HPDE6-E6E7 (cell line): ENCODE data around the gene FAM3A.
"Not testable (repeated sequence)": the region's sequence is repeated elsewhere in the genome, so short reads cannot be mapped to it uniquely, and the experiment has no call there.

ENCODE experiments used
- DNase-seq: peaks from one replicate; pipeline ENCODE4 v3.0.0; 2011; ENCODE audit warnings: missing footprints; ENCODE audit errors: extremely low spot score

The FAM3A gene

DNA sequence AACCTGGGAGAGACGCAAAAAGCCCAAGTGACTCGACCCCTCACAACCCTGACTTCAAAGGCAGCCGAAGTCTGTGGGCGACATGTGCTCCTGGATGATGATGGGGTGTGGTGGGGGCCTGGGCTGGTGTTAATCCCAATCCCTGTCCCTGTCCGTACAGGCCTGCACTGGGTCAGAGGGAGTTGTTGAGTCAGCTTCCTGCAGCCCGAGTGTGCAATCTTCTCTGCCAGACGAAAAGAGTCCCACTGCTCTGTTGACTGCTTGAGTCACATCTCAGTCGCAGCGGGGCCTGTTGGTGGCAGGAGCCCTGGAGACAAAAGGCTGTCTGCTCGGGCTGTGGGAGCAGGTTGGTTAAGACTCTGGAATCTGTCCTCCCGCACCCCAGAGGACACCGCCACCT is 10.3 kb downstream of the FAM3A start:
- DNase-seq = peak; percentile 81

DNA sequence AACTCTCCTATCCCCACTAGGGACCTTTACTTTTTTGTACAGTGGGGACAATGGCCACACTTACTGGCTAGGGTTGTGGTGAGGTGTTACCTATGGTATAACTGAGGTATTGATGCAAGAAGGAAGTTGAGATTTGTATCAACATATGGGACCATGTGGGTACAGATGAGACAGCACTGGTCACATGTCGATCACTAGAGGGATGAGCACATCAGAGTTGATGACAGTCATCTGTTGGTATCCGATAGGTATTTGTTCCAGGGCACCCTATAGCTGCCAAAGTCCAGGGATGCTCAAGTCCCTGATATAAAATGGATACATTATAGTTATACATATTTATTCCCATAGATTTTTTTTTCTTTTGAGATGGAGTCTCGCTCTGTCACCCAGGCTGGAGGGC is 13.0 kb downstream of the FAM3A start:
- DNase-seq = no peak

DNA sequence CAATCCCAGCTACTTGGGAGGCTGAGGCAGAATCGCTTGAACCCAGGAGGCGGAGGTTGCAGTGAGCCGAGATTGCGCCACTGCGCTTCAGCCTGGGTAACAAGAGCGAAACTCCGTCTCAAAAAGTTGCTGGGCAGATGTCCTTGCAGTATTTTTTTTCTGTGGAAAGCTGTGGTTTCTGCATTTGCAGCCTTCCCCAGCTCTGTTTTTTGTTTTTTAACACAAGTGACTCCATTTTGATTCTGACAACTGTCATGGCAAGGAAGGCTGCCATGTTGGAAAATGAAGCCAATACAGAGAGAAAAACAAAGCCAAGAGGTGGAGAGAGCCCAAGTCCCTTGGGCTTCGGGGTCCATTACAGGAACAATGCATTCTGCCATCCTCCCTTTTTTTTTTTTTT is 13.9 kb downstream of the FAM3A start:
- DNase-seq = no peak

GRCh38 chrX:154501423-154501822 is 14.6 kb downstream of the FAM3A start:
- DNase-seq = not testable (repeated sequence)

DNA sequence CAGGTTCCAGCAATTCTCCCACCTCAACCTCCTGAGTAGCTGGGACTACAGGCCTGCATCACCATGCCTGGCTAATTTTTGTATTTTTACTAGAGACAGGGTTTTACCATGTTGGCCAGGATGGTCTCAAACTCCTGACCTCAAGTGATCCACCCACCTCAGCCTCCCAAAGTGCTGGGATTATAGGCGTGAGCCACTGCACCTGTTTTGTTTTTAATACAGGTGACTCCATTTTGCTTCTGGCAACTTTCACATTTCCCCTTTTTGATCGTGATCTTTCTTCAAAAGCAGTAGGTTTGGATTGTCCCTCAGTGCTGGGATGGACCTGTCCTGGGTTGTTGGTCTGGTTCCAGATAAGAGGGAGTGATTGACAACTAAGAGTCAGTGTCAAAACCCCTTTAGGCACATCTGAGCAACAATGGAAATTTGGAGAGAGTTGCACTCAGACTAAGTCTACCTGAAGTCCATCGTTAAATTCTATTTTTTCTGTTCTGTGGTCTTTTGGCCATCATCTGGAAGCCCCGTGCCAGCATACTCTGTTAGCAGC is 19.4 kb downstream of the FAM3A start:
- not testable (repeated sequence) for DNase-seq

GRCh38 chrX:154495472-154495922 is 20.5 kb downstream of the FAM3A start:
- no peak for DNase-seq

DNA sequence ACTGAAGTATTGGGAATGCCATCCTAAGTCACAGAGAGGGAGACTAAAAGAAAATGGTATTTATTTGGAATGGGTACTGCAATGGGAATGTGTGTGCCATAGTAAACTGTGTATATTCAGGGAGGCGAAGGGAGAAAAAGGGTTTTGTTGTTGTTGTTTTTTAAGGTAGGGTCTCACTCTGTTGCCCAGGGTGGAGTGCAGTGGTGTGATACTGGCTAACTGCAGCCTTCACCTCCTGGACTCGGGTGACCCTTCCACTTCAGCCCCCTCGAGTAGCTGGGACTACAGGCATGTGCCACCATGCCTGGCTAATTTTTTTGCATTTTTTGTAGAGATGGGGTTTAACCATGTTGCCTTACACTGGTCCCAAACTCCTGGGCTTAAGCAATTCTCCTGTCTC is 21.3 kb downstream of the FAM3A start:
- no peak for DNase-seq

GRCh38 chrX:154490414-154491083 is 25.5 kb downstream of the FAM3A start, which contains the start of gene SLC10A3:
SLC10A3 (minus strand) TSS chrX:154490629; CDS start chrX:154488940, 1,689 bp downstream.
- peak; percentile 98 for DNase-seq

DNA sequence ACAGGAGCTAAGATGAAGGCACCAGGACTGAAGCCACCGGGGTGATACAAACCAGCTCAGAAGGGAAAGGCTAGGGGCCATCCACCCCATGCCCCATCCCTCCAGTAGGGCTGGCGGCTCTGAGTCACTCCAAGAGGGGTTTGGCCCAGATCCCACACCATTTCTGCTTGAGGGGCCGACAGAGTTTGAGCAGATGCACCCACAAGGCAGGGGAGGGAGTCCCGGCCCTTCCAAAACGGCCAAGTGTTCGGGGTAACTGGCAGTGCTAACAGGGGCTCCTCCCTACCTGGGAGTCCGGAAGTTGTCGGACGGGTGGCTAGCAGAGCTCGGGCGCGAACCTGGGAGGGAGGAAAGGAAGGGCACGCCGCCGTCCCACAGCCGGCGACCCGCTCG is 26.0 kb downstream of the FAM3A start:
- DNase-seq = peak; percentile 35

GRCh38 chrX:154489182-154489581 is 26.9 kb downstream of the FAM3A start:
- no peak for DNase-seq

DNA sequence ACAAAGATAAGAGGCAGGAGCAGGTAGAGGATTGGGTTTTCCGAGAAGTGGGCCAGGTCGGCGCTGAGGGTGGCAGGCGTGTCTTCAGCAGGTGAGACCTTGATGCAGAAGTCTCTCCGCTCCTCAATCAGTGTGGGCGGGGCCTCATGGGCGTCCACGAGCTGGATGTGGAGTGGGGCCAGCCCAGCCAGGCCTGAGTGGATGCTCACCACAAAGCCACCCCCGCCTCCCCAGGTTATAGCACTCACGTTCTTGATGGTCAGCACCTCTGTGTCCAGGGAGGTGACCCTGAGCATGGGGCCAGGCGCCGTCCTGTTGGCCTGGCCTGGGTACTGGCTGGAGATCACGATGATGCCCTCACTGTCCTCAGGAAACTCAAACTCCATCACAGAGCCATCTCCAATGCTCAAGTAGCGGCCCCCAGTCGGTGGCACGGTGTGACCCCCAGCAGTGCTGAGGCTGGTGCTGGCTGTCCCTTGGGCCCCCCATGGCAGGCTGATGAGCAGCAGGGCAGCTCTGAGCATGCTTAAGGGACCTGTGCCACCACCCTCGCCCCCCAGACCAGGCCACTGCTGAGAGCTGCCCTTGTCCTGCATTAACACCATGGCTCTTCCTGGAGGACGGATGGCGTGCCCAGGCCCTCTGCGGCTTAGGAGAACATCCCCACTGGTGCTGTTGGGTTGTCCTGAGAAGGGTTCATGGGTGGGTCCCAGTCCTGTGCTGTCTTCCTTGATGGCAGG is 27.5 kb downstream of the FAM3A start:
- DNase-seq = no peak

GRCh38 chrX:154487518-154488290 is 28.3 kb downstream of the FAM3A start:
- no peak for DNase-seq

DNA sequence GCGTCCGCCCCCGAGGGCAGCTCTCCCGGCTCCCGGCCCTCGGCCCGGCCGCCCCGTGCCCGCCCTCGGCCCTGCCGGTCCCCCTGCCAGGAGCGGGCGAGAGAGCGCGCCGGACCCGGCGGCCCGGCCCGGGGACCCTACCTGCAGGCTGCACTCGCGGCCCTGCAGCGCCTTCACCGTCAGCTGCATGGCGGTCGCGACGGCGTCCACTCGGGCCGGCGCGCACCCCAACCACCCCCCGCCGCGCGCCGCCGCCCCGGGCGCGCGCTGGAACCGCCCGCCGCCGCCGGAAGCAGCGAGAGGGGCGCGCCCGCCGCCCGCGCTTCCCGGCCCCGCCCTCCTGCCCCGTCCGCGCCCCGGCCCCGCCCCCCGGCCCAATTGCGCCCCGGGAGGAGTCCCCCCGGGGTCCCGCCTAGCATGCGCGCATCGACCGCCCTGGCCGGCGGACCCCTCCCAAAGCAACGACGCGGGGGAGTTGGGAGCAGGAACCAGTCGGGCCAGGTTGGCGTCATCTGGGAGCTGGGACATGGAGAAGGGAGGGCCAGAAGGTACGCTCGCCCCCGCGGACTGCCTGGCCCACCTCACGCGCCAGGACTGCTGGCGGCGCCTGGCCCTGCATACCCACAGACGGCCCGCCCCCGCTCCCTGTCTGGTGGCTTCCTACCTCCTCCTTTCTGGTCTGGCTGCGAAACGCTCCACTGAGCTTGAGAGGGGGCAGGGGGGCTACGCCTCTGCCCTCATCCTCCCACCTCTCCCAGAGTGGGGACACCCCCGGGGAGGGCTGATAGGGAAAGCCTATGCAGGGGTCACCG is 29.4 kb downstream of the FAM3A start, which contains the start of gene UBL4A:
Gene UBL4A, minus strand, starts transcription at position 220 of the 812 bp plus-strand sequence. Its CDS starts 31 bp downstream, at position 189.
- peak; percentile 45 for DNase-seq

- DNase-seq = no peak
These were observed 30.0 kb downstream of the FAM3A start for GRCh38 chrX:154486052-154486395.

- DNase-seq = no peak
These were observed 30.6 kb downstream of the FAM3A start for GRCh38 chrX:154485150-154486051.

GRCh38 chrX:154484255-154485149 is 31.5 kb downstream of the FAM3A start:
- peak; percentile 46 for DNase-seq

- no peak for DNase-seq
These were observed 32.7 kb downstream of the FAM3A start for GRCh38 chrX:154483325-154483724.

- DNase-seq = no peak
These were observed 33.2 kb downstream of the FAM3A start for GRCh38 chrX:154482786-154483185.
